Measurements from ENCODE around the gene MACROD1. TPM values are rescaled to one million over a fixed set of nuclear protein-coding genes. Genes with fewer than 3 reads are reported as not detected.
"Not testable (repeated sequence)": the region's sequence is repeated elsewhere in the genome, so short reads cannot be mapped to it uniquely, and the experiment has no call there.

The MACROD1 gene
- total RNA-seq, 2 experiments from 2014 or later = 24.5 to 31.0 TPM

- DNase-seq = no peak
- no peak overlapping the region for H3K27ac Mint-ChIP-seq
- H3K9me3 Mint-ChIP-seq = no peaks in the 10 kb centered on the region
- H3K36me3 Mint-ChIP-seq = no peaks in the 10 kb centered on the region
- POLR2A ChIA-PET = interaction anchor here (1.0 to 1.1 kb wide), 2 partner anchors 22 to 140 kb away, joined by 3 to 6 read pairs; partner anchors contain the start of gene STIP1
- H3K27me3 Mint-ChIP-seq = no peaks in the 10 kb centered on the region
- peaks cover 15% of the 10 kb centered on the region for H3K4me1 Mint-ChIP-seq (ENCODE audit: low read depth)
- intact Hi-C loops (cut with micrococcal nuclease) = no loop called here
- CTCF ChIA-PET = interaction anchor here (0.7 to 4.7 kb wide), 6 partner anchors 12 to 164 kb away, joined by 3 to 20 read pairs (median 8); no protein-coding TSS in a partner anchor
- H3K4me3 Mint-ChIP-seq = peak overlapping the region; percentile 75
Measured at GRCh38 chr11:64164392-64165312, 1.3 kb downstream of the MACROD1 start.

- H3K9me3 Mint-ChIP-seq = no peaks in the 10 kb centered on the region
- no peak for DNase-seq
- intact Hi-C loops (cut with micrococcal nuclease) = no loop called here
- H3K27me3 Mint-ChIP-seq = no peaks in the 10 kb centered on the region
- ChIA-PET CTCF (interaction anchor here (0.9 to 4.7 kb wide), 5 partner anchors 11 to 163 kb away, joined by 3 to 20 read pairs (median 10); no protein-coding TSS in a partner anchor), POLR2A (no interaction called here)
- H3K4me1 Mint-ChIP-seq (ENCODE audit: low read depth) = peaks cover 15% of the 10 kb centered on the region
- H3K4me3 Mint-ChIP-seq = no peak overlapping the region
- H3K36me3 Mint-ChIP-seq = no peaks in the 10 kb centered on the region
- H3K27ac Mint-ChIP-seq = no peak overlapping the region
Measured at GRCh38 chr11:64163951-64164350, 2.0 kb downstream of the MACROD1 start.

- H3K9me3 Mint-ChIP-seq; POLR2A ChIA-PET; H3K4me3 Mint-ChIP-seq; intact Hi-C loops (cut with micrococcal nuclease); H3K27me3 Mint-ChIP-seq; H3K27ac Mint-ChIP-seq; H3K36me3 Mint-ChIP-seq; DNase-seq: not testable (repeated sequence)
- H3K4me1 Mint-ChIP-seq (ENCODE audit: low read depth) = peaks cover 15% of the 10 kb centered on the region
- CTCF ChIA-PET = interaction anchor here (2.0 to 4.7 kb wide), 3 partner anchors 10 to 162 kb away, joined by 10 to 20 read pairs (median 10); no protein-coding TSS in a partner anchor
Measured at GRCh38 chr11:64162769-64163168, 3.1 kb downstream of the MACROD1 start.

- ChIA-PET CTCF (interaction anchor here (1.4 to 1.5 kb wide), 2 partner anchors 12 to 324 kb away, joined by 3 to 5 read pairs; no protein-coding TSS in a partner anchor), POLR2A (no interaction called here)
- no peak for DNase-seq
- no peaks in the 10 kb centered on the region for H3K36me3 Mint-ChIP-seq
- no peak overlapping the region for H3K27ac Mint-ChIP-seq
- no peaks in the 10 kb centered on the region for H3K27me3 Mint-ChIP-seq
- no peak overlapping the region for H3K4me3 Mint-ChIP-seq
- intact Hi-C loops (cut with micrococcal nuclease) = no loop called here
- peaks cover 9% of the 10 kb centered on the region for H3K4me1 Mint-ChIP-seq (ENCODE audit: low read depth)
- no peaks in the 10 kb centered on the region for H3K9me3 Mint-ChIP-seq
Measured at GRCh38 chr11:64161037-64161436, 4.9 kb downstream of the MACROD1 start.

- Mint-ChIP-seq H3K36me3 (no peaks in the 10 kb centered on the region), H3K27me3 (no peaks in the 10 kb centered on the region), H3K4me1 (ENCODE audit: low read depth) (peaks cover 3% of the 10 kb centered on the region), H3K27ac (no peak overlapping the region), H3K4me3 (no peak overlapping the region), H3K9me3 (no peaks in the 10 kb centered on the region)
- ChIA-PET POLR2A (no interaction called here), CTCF (no interaction called here)
- intact Hi-C loops (cut with micrococcal nuclease) = no loop called here
- no peak for DNase-seq
Measured at GRCh38 chr11:64157631-64158394, 8.1 kb downstream of the MACROD1 start.

- Mint-ChIP-seq H3K4me3 (no peak overlapping the region), H3K27ac (no peak overlapping the region), H3K36me3 (no peaks in the 10 kb centered on the region), H3K9me3 (no peaks in the 10 kb centered on the region), H3K4me1 (ENCODE audit: low read depth) (peaks cover 3% of the 10 kb centered on the region), H3K27me3 (no peaks in the 10 kb centered on the region)
- no peak for DNase-seq
- intact Hi-C loops (cut with micrococcal nuclease) = no loop called here
- ChIA-PET CTCF (no interaction called here), POLR2A (no interaction called here)
Measured at GRCh38 chr11:64156235-64157011, 9.5 kb downstream of the MACROD1 start.

- no peaks in the 10 kb centered on the region for H3K9me3 Mint-ChIP-seq
- H3K4me3 Mint-ChIP-seq = no peak overlapping the region
- intact Hi-C loops (cut with micrococcal nuclease) = no loop called here
- CTCF ChIA-PET = interaction anchor here (1.2 to 10.4 kb wide), 7 partner anchors 11 to 386 kb away, joined by 3 to 145 read pairs (median 9); partner anchors contain the start of genes MACROD1, MARK2 and ZFTA
- no peaks in the 10 kb centered on the region for H3K36me3 Mint-ChIP-seq
- POLR2A ChIA-PET = no interaction called here
- no peak for DNase-seq
- peaks cover 3% of the 10 kb centered on the region for H3K4me1 Mint-ChIP-seq (ENCODE audit: low read depth)
- no peak overlapping the region for H3K27ac Mint-ChIP-seq
- H3K27me3 Mint-ChIP-seq = no peaks in the 10 kb centered on the region
Measured at GRCh38 chr11:64153812-64154211, 12.1 kb downstream of the MACROD1 start.

- ChIA-PET CTCF (interaction anchor here (0.8 to 10.4 kb wide), 16 partner anchors 12 to 385 kb away, joined by 3 to 145 read pairs (median 4); partner anchors contain the start of genes MACROD1, MARK2 and ZFTA), POLR2A (interaction anchor here (1.7 kb wide), 1 partner anchor 152 kb away, joined by 4 read pairs; no protein-coding TSS in a partner anchor)
- Mint-ChIP-seq H3K27ac (no peak overlapping the region), H3K36me3 (no peaks in the 10 kb centered on the region), H3K4me1 (ENCODE audit: low read depth) (peaks cover 3% of the 10 kb centered on the region), H3K9me3 (no peaks in the 10 kb centered on the region), H3K27me3 (no peaks in the 10 kb centered on the region), H3K4me3 (no peak overlapping the region)
- DNase-seq = peak; percentile 78
- intact Hi-C loops (cut with micrococcal nuclease) = no loop called here
Measured at GRCh38 chr11:64152841-64153691, 12.8 kb downstream of the MACROD1 start.

- ChIA-PET POLR2A (interaction anchor here (1.6 kb wide), 1 partner anchor 156 kb away, joined by 3 read pairs; no protein-coding TSS in a partner anchor), CTCF (interaction anchor here (1.3 to 10.4 kb wide), 7 partner anchors 118 to 383 kb away, joined by 3 to 145 read pairs (median 9); partner anchors contain the start of genes MARK2 and ZFTA)
Measured at GRCh38 chr11:64151337-64151736, 14.6 kb downstream of the MACROD1 start.

GRCh38 chr11:64150481-64151239, 15.3 kb downstream of the MACROD1 start:
- H3K27me3 Mint-ChIP-seq = no peaks in the 10 kb centered on the region
- no peak overlapping the region for H3K27ac Mint-ChIP-seq
- no peak for DNase-seq
- H3K36me3 Mint-ChIP-seq = no peaks in the 10 kb centered on the region
- POLR2A ChIA-PET = interaction anchor here (1.6 kb wide), 1 partner anchor 155 kb away, joined by 3 read pairs; no protein-coding TSS in a partner anchor
- no peaks in the 10 kb centered on the region for H3K9me3 Mint-ChIP-seq
- intact Hi-C loops (cut with micrococcal nuclease) = no loop called here
- CTCF ChIA-PET = interaction anchor here (2.7 to 10.4 kb wide), 3 partner anchors 150 to 383 kb away, joined by 9 to 145 read pairs (median 41); partner anchors contain the start of genes MARK2 and ZFTA
- H3K4me3 Mint-ChIP-seq = no peak overlapping the region
- H3K4me1 Mint-ChIP-seq (ENCODE audit: low read depth) = peaks cover 3% of the 10 kb centered on the region

More at GRCh38 chr11:64151337-64151736, 14.6 kb downstream of the MACROD1 start:
- no peak overlapping the region for H3K4me3 Mint-ChIP-seq
- H3K4me1 Mint-ChIP-seq (ENCODE audit: low read depth) = peaks cover 3% of the 10 kb centered on the region
- no peaks in the 10 kb centered on the region for H3K9me3 Mint-ChIP-seq
- no peak for DNase-seq
- no peaks in the 10 kb centered on the region for H3K27me3 Mint-ChIP-seq
- intact Hi-C loops (cut with micrococcal nuclease) = no loop called here
- H3K27ac Mint-ChIP-seq = no peak overlapping the region
- H3K36me3 Mint-ChIP-seq = no peaks in the 10 kb centered on the region
